ENCODE results near the gene TXNDC15.
"Not testable (repeated sequence)": the region's sequence is repeated elsewhere in the genome, so short reads cannot be mapped to it uniquely, and the experiment has no call there.

The TXNDC15 gene

GRCh38 chr5:134873987-134874830 is at the start of gene TXNDC15:
Gene TXNDC15 (plus strand): TSS chr5:134874371. CDS start chr5:134874428, 57 bp downstream.
- peak; percentile 45 for DNase-seq

GRCh38 chr5:134824681-134825080 is 49.5 kb upstream of the TXNDC15 start:
- DNase-seq, result no peak

- DNase-seq, result no peak
Observed at GRCh38 chr5:134825212-134825611, 49.0 kb upstream of the TXNDC15 start.

- no peak for DNase-seq
Observed at GRCh38 chr5:134833340-134834032, 40.7 kb upstream of the TXNDC15 start.

- DNase-seq, result no peak
Observed at GRCh38 chr5:134835623-134836022, 38.5 kb upstream of the TXNDC15 start.

- DNase-seq, result no peak
Observed at GRCh38 chr5:134837530-134838181, 36.5 kb upstream of the TXNDC15 start.

GRCh38 chr5:134838361-134838760 is 35.8 kb upstream of the TXNDC15 start:
- not testable (repeated sequence) for DNase-seq

GRCh38 chr5:134840811-134841210 is 33.4 kb upstream of the TXNDC15 start:
- DNase-seq, result no peak

GRCh38 chr5:134844252-134844651 is 29.9 kb upstream of the TXNDC15 start:
- DNase-seq, result no peak

- no peak for DNase-seq
Observed at GRCh38 chr5:134845335-134845851, 28.8 kb upstream of the TXNDC15 start.

- DNase-seq, result peak; percentile 50
Observed at GRCh38 chr5:134845852-134846640, 28.1 kb upstream of the TXNDC15 start, which contains the start of gene C5orf24. Gene C5orf24 (plus strand): TSS chr5:134845968. CDS start chr5:134854901, 8,933 bp downstream.

- DNase-seq, result no peak
Observed at GRCh38 chr5:134846641-134846960, 27.6 kb upstream of the TXNDC15 start.

GRCh38 chr5:134849434-134849933 is 24.7 kb upstream of the TXNDC15 start:
- not testable (repeated sequence) for DNase-seq

- no peak for DNase-seq
Observed at GRCh38 chr5:134851307-134851923, 22.8 kb upstream of the TXNDC15 start.

GRCh38 chr5:134856465-134856864 is 17.7 kb upstream of the TXNDC15 start:
- not testable (repeated sequence) for DNase-seq

- DNase-seq, result no peak
Observed at GRCh38 chr5:134857401-134857800, 16.8 kb upstream of the TXNDC15 start.

GRCh38 chr5:134864707-134865106 is 9.5 kb upstream of the TXNDC15 start:
- DNase-seq, result no peak

- DNase-seq, result no peak
Observed at GRCh38 chr5:134873494-134873893, 677 bp upstream of the TXNDC15 start.

GRCh38 chr5:134874831-134875655 is 872 bp downstream of the TXNDC15 start:
- DNase-seq, result no peak

GRCh38 chr5:134877159-134877558 is 3.0 kb downstream of the TXNDC15 start:
- no peak for DNase-seq

- no peak for DNase-seq
Observed at GRCh38 chr5:134878403-134878802, 4.2 kb downstream of the TXNDC15 start.

All from KG1 (cell line).